EL (cell line): ENCODE measurements around the gene PPP2R2C.

Source experiments
- DNase-seq: peaks from one replicate; pipeline ENCODE4 v3.0.0-alpha.2; 2016

PPP2R2C gene

DNA sequence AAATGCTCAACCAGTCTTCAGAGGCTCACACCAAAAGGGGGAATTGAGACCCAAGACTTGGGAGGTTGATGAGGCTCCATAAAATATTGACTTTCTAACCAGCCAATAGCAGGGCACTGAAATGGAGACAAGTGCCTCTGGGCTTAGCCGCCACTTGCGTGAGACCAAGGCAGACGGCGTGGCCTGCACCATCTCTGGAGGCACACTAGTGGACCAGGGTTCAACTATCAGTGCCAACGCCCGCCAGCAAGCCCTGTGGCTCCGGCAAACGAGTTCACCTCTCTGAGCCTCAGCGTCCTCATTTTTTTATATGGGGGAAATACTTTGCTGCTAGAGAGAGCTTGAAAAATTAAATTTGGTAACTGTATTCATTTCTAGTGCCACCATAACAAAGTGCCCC, 50.3 kb downstream of the PPP2R2C start:
- no peak for DNase-seq

DNA sequence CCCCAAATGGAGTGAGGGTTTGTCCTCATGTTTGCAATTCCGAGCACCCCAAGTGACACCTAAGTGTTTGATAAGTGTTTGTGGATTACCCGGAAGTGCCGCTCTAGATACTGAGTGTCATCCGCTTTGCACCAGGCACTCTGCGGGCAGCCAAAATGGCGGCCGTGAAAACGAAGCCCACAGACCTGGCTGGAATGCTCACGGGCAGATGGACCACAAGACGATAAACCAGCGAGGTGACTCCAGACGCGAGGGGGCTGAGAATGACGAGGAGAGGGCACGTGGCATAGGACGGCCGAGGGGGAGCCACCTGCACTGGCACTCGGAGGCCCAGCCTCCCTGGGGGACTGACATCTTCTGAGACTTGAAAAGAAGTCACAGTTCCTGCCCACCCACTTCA, 51.0 kb downstream of the PPP2R2C start:
- DNase-seq: no peak

DNA sequence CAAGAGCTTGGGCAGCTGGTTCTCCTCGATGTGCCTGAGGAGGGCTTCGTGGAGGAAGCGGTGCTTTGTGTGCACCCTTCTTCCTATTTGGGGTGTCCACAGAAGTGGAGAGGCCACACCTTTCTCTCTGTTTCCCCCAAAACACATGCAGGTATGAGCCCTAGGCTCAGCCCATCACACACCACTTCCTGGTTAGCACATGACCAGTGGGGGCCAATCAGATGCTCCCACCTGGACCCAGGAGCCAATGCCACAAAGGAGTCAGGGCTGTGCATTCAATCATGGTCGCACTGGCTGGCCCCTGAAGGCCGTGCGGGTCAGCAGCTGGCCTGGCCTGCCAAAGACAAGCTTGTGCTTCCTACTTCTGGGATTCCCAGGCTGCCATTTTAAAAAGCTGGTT, 51.4 kb downstream of the PPP2R2C start:
- DNase-seq: no peak

DNA sequence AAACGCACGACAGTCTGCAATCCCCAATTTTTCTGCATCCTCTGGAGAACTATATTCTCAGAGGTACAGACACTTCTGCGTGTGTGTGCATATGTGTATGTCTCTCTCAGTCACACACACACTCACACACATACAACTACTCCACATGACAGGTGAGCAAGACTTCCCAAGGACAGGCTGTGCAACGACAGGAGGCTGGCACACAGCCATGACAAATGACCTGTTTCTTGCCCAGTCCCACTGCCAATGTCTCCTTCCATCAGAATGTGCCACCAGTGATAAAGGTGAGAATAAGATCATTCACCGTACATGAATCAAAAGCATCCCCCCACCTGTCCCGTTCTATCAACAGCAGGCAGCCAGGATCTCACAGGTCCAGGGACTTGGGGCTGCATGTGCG, 52.4 kb downstream of the PPP2R2C start:
- no peak for DNase-seq

DNA sequence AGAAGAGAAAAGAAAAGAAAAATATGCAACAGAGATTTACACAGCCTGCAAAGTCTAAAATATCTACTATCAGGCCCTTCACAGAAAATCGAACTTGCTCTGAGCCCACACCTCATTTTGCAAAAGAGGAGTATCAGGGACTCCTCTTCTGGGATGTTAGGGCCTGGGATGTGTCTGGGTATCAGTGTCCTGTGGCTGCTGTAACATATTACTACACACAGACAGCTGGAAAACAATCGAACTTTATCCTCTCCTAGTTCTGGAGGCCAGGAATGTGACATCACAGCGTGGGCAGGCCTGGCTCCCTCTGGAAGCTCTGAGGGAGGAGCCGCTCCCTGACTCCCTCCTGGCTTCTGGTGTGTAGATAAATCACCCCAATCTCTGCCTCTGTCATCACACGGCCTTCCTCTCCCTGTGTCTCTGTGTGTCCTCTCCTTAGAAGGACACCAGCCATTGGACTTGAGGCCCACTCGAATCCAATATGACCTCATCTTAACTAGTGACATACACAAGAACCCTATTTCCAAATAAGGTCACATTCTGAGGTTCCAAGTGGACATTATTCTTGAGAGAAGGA, 52.9 kb downstream of the PPP2R2C start:
- no peak for DNase-seq

DNA sequence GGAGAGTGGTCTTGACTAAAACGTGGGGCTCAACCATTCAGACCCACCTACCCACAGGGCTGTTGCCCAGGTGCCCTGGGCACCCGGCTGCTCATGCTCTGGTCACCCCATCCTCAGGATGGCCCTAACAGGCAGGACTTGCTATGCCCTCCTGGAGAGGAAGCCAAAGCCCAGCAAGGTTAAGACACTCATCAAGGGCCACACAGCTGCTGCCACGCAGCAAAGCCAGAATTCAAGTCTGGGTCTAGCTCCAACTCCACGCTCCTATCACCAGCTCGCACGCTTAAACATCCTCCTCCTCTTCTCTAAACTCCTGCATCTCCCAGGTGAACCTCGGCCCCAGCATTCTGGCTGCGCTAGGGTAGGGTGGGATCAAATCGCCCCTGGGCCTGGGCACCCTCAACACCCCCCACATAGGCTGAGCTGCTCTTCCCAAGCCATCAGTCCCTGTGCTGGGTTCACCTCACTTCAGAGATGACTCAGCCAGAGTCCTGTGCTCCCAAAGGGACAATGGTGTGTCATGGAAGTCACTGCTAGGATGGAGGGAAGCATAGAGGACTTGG, 54.1 kb downstream of the PPP2R2C start:
- no peak for DNase-seq

DNA sequence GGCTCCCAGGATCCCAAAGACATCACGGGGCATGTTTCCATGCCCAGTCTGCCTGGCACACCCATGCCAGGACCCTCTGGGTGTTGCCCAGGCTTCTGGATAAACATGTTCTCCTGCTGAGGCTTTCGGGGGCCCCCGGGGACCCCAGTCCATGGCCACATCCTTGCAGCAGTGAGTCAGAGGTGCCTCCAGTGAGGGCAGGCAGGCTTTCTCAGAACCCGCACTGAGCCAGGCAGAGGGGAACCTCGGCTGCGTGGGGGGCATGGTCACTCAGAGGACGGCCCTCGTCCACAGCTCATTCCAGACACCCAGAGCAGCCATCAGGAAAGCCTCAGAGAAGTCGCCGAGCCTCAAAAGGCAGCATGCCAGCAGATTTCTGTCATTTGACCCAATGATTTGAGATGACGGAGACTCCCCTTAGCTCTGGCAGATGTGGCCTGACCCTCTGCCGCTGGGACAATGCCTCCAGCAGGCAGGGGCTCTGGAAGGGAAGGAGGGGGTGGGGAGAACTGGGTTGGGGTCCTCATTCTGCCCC, 54.8 kb downstream of the PPP2R2C start:
- DNase-seq: no peak

DNA sequence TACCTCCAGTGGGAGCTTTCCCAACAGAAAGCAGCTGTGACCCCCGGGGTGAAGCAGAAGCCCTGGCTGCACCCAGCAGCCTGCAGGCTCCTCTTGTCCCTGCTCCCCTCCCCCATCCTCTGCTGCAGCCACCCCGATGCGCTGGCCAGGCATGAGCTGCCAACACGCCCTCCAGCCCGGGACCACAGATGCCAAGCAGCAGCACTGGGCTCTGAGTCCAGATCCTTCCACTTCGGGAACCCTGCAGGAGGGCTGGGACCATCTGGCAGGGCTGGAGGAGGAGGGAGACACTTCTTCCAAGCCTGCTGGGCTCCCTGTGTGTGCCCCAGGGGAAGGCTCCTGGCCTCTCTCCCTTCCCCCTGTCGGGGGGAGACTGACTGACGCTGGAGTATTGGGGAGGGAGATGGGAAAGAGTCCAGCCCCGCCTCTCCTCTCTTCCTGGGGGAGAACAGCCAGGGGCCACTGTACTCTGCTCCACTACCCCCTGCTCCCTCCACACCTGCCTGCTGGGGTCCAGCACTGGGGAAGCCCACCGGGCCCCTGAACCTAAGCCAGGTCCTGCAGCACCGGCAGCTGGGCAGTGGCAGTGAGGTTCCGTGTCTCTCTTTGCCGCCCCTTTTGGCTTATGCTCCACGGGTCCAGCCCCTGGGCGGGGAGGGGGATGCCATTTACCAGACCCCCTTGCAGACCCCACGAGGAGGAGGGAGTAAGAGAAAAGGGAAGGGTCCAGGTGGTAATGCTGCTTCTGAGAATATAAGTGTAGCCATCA, 55.7 kb downstream of the PPP2R2C start:
- no peak for DNase-seq

DNA sequence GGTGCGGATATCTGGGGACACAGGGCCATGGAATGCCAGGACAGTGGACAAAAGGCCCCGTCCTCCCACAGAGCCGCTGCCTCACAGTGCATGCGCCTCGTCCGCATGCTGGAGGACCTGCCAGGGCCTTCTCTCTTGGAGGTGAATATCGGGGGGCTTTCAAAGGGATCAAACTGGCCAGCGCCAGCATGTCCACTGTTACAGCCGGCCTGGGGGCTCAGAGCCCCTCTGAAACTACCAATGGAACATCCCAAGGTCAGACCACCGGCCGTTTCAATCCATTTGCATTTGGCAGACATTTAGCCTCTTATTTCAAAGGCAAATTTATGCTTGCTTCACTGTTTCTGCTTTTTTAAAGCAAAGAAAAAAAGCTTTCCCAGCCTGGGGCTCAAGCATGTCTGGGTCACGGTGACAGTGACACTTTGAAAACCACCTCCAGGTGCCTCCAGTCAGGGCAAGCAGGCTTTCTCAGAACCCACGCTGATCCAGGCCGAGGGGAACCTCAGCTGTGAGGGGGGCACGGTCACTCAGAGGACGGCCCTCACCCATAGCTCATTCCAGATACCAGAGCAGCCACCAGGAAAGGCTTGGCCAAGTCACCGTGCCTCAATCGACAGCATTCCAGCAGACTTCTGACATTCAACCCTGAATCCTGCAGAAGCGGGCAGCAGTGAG, 57.2 kb downstream of the PPP2R2C start:
- no peak for DNase-seq

DNA sequence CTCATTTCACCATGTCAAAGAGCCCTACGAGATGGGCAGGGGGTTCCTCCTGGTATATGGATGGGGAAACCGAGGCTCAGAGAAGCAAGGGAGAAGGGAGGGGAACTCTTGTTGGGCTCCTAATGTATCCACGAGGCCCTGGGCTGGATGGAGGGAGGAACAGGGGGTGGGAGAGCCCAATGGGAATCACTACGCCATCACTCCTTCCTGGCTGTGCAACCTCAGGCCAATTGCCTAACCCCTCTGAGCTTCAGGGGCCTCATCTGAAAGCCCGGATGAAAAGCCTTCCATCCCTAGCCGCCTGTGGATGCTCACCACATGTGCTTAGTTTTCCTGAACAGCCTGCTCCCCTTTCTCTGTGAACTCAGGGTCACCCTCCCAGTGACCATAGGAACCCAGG, 57.8 kb downstream of the PPP2R2C start:
- no peak for DNase-seq

DNA sequence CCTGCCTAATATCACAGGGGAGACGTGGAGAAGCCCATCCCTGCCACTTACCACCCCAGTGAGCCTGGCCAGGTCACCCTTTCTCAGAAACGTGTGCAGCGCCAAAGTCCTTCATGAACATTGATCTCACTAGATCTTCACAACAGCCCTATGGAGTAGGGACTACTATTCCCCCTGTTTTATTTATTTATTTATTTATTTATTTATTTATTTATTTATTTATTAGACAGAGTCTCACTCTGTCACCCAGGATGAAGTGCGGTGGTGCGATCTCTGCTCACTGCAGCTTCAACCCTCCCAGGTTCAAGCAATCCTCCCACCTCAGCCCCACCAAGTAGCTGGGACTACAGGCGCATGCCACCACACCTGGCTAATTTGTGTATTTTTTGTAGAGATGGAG, 61.8 kb downstream of the PPP2R2C start:
- no peak for DNase-seq

DNA sequence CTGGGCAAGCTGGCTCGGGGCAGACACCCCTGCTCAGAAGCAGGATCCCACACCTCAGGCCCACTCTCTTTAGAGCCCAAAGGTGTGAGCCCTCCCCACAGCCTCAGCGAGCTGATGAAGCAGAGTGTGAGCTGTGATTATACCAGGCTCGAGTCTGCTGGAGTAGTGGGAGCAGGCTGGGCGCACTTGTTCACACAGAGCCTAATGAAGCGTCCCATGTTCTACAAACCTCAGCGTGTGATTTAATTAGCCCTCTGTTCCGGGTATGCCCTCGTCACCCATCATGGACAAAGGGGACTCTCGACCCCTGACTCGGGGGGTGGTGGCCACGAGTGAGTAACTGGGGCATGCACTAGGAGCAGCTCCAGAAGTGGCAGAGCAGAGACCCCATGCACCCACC, 62.3 kb downstream of the PPP2R2C start:
- DNase-seq: no peak

DNA sequence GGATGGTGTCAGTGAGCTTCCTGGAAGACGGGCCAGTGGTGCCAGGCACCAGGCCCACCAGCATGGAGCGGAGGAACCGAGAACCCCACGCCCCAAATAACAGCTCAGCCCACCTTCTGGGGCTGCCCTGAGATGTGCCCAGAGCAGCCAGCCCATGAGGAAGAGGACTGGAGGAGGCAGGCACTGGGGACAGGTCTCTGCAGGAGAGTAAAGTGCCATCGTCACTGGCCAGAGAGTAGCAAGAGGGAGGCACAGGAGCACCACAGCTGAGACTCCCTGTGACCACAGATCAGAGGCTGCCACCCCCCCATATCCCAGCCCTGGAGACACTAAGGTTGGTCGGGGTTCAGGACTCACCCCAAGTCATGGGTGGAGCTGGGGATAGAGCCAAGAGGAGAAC, 63.0 kb downstream of the PPP2R2C start:
- no peak for DNase-seq

DNA sequence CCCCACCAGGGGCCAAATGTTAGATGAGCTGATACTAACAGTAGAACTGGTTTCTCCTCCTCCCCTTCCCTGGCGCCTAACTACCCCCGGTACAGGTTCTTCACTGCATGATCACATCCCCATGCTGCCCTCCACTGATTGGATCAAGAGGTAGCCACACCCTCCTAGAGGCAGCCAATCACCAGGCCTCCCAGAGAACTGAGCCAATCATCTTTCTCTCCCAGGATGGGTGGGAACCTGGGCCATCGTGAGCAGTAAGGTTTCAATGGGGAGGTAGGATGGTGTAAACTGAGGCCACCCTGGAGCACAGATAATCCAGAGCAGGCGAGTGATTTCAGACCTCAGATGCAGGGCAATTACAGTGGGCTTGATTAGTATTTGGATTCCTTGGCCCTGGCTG, 64.2 kb downstream of the PPP2R2C start:
- DNase-seq: no peak

DNA sequence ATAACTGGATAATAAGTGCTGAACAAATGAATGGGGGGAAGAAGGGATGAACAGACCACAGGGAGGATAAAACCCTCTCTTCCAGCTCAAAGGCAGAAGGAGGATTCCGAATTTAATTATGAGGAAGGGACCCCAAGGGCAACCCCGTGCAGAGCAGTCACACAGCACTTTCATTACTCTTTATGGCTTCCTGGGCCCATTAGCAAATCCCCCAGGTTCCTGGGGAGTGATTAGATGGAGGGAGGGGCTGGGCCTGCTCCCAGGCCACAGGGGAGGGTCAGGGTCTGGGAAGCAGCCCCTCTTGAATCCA, 67.1 kb downstream of the PPP2R2C start:
- DNase-seq: no peak

DNA sequence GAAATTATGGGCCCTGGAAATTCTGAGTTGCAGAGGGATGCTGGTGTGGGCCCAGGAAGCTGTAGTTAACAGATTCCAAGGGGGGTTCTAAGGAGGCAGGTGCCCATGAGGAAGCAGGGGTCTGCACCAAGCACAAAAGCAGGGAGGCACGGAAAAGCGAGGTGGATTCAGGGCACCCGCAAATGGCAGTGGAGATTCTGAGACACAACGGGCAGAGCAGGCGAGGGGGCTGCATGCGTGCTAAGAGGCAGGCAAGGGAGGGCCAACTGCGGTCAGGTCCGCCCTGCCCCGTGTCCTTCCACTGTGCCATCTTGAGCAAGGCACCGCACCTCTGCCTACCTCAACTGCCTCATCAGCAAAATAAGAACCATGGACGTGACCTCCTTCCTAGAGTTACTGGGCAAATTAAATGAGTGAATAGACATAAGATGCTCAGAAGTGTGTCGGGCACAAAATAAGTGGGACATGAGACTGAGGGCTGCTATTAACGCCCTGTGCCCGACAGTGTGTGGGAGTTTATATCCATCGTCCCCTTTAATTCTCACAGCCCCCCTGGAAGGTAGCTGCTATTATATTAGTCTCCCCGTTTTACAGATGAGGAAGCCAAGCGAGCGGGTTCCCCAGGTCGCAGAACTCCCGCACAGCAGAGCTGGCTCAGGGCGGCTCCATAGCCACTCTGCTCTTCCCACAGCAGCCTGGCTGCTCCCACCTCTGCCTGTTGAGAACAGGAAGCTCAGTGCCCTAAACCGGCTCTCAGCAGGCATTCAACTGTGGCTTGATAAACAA, 67.6 kb downstream of the PPP2R2C start:
- no peak for DNase-seq

DNA sequence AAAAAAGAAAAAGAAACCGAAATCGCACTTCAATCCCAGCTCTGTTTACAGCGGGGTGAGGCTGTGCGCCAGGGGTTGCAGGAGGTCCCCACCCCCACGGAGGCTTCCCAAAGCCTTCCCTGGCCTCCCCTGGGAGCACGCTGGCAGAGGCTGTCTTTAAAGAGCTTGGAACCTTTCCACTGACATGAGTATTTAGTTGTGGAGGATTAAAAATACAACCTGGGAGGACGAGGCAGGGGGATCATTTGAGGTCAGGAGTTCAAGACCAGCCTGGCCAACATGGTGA, 69.1 kb downstream of the PPP2R2C start:
- no peak for DNase-seq

DNA sequence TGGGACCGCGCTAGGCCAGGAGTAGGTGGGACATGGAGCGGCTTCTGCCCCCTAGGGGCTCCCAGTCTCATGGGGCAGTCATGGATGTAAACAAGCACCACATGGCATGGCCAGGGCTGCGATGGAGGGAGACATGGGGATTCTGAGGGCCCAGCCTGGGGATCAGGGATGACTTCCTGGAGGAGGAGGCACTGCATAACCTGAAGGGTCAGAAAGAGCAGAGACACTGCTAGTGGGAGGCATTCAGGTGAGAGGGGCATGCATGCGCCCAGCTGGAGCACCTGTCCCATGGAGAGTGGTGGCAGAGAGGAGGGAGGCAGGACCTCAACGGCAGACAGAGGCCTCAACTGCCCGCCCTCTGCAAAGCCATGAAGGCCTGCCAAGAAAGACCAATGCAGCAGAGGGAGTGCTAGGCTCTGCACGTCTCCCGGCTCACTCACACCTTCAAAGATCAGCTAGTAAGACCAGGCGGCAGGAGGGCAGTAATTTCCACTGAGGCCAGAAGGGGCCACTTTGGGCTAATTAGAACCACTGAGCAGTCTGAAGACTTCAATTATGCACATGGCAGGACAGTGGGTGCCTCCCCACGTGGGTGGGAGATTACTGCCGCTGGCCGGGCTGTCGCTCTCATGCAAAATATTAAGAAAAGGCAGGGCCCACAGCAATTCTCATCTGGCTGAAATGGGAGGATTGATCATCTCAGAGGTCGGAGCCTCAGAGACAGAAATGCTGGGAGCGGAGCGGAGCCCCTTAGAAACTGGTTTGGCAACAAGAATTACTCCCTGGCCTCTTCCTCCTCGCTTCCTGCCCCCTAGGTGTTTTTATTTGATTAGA, 69.6 kb downstream of the PPP2R2C start:
- no peak for DNase-seq

DNA sequence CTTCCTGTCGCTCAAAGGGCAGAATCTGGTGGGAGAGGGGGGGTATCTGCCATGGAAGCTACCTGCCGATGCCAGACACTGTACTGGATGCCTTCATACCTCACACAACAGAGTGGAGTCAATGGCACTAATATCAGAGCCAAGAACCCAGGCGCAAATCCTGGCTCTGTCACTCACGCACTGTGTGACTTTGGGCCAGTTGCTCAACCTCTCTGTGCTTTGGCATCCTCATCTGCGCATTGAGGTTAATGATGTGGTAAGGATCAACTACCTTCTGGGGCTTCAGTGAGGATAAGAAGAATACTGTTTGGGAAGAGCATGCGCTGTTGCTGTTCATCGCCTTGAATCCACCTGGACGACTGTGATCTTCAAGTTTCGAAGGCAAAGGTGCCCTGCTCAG, 70.6 kb downstream of the PPP2R2C start:
- no peak for DNase-seq

DNA sequence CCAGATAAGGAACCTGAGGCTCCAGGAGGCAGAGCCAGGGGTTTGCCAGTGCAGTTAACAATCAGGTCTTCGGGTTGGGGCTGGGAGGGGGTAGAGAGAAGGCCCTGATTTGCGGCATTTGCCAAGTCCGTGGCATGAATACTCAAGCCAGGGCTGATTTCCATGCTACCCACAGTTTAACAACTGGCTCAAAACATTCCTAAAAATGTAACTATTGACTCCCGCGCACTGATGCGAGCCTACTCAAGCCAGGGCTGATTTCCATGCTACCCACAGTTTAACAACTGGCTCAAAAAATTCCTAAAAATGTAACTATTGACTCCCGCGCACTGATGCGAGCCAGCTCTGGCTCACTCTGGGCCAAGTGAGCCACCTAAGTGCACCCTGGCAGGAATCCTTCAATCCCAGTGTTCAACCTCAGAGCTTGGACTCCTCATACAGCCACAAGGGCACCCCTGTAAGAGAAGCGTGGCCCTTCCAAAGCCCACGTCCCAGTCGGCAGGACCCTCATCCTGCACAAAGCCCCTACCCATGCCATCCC, 75.6 kb downstream of the PPP2R2C start:
- no peak for DNase-seq

DNA sequence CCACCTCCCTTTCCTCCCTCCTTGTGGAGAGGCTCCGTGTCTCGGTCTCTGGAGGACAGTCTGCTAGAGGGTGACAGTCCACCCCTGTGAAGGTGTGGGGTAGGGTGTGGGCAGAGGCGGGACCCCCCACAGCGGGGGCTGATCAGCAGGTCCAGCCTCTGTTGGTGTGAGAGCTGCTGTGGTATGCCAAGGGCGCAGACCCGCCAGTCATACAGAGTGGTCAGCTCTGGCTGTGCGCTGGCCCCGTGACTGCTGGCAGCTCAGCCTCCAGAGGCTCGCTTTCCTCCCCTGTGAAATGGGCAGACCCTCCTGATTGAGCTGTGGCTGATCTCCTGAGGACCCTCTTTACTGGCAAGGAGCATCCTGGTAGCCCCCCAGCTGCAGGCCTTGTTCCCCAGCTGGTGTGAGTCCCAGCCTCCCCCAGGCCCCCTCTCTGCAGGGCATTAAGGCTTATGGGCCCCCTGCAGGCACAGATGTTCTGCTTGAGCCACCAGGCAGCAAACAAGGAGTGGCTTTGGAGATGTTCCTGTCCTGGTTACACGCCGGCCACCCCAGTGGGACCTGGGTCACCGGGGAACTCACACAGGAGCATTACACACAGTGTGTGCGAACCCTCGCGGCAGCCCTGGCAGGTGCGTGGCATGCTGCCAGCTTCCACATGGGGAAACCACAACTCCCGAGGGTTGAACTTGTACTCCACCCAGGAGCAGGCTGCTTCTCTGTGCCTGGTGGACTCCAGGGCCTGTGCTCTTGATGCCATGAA, 76.8 kb downstream of the PPP2R2C start:
- DNase-seq: no peak
